HG03342 (cell line): Measurements from ENCODE around the gene PLEKHA6.

Experiments
- ATAC-seq: cut with Tn5 transposase; IDR thresholded peaks from one replicate; pipeline ENCODE4 v1.9.1; 2021; ENCODE audit warnings: mild to moderate bottlenecking, moderate library complexity; ENCODE audit not compliant: unreplicated experiment

PLEKHA6 gene

GRCh38 chr1:204357551-204358490 is 1.9 kb downstream of the PLEKHA6 start:
- ATAC-seq, result no peak

GRCh38 chr1:204356997-204357396 is 2.7 kb downstream of the PLEKHA6 start:
- ATAC-seq, result no peak

GRCh38 chr1:204355913-204356312 is 3.8 kb downstream of the PLEKHA6 start:
- ATAC-seq, result no peak

- ATAC-seq, result no peak
These were observed 5.2 kb downstream of the PLEKHA6 start for GRCh38 chr1:204354579-204354978.

GRCh38 chr1:204353213-204353910 is 6.4 kb downstream of the PLEKHA6 start:
- ATAC-seq, result no peak

- ATAC-seq, result no peak
These were observed 8.7 kb downstream of the PLEKHA6 start for GRCh38 chr1:204350857-204351573.

- ATAC-seq, result no peak
These were observed 9.4 kb downstream of the PLEKHA6 start for GRCh38 chr1:204350312-204350711.

GRCh38 chr1:204349602-204350001 is 10.1 kb downstream of the PLEKHA6 start:
- ATAC-seq, result no peak

- ATAC-seq, result no peak
These were observed 11.0 kb downstream of the PLEKHA6 start for GRCh38 chr1:204348722-204349121.

- ATAC-seq, result no peak
These were observed 11.5 kb downstream of the PLEKHA6 start for GRCh38 chr1:204348242-204348641.

GRCh38 chr1:204345941-204346645 is 13.6 kb downstream of the PLEKHA6 start:
- ATAC-seq, result no peak

- ATAC-seq, result no peak
These were observed 14.3 kb downstream of the PLEKHA6 start for GRCh38 chr1:204345438-204345841.

GRCh38 chr1:204344665-204345355 is 14.9 kb downstream of the PLEKHA6 start:
- ATAC-seq, result no peak

GRCh38 chr1:204343802-204344201 is 15.9 kb downstream of the PLEKHA6 start:
- ATAC-seq, result no peak

GRCh38 chr1:204343247-204343646 is 16.5 kb downstream of the PLEKHA6 start:
- no peak for ATAC-seq

GRCh38 chr1:204342310-204342709 is 17.4 kb downstream of the PLEKHA6 start:
- ATAC-seq, result no peak

- no peak for ATAC-seq
These were observed 18.3 kb downstream of the PLEKHA6 start for GRCh38 chr1:204341380-204341779.

- no peak for ATAC-seq
These were observed 19.4 kb downstream of the PLEKHA6 start for GRCh38 chr1:204340081-204340889.

- no peak for ATAC-seq
These were observed 20.2 kb downstream of the PLEKHA6 start for GRCh38 chr1:204339541-204339940.
